GM21529 (cell line): ENCODE results near the gene IQCH.

ENCODE experiments used
- ATAC-seq: cut with Tn5 transposase; IDR thresholded peaks from one replicate; pipeline ENCODE4 v1.9.1; 2021; ENCODE audit not compliant: unreplicated experiment

Gene IQCH

GRCh38 chr15:67521029-67521782 is 266.6 kb downstream of the IQCH start, which contains the start of gene C15orf61:
Gene C15orf61, plus strand, starts transcription at chr15:67521131. Its CDS starts 118 bp downstream, at chr15:67521249.
- peak; percentile 72 for ATAC-seq

GRCh38 chr15:67521783-67522568 is 267.4 kb downstream of the IQCH start:
- ATAC-seq: no peak

- ATAC-seq: no peak
Measured at GRCh38 chr15:67523330-67523729, 268.7 kb downstream of the IQCH start.

GRCh38 chr15:67524235-67524634 is 269.6 kb downstream of the IQCH start:
- no peak for ATAC-seq

GRCh38 chr15:67528513-67528912 is 273.9 kb downstream of the IQCH start:
- ATAC-seq: no peak

- ATAC-seq: no peak
Measured at GRCh38 chr15:67531379-67531914, 276.9 kb downstream of the IQCH start.

GRCh38 chr15:67533873-67534272 is 279.3 kb downstream of the IQCH start:
- ATAC-seq: no peak

GRCh38 chr15:67534360-67534759 is 279.8 kb downstream of the IQCH start:
- no peak for ATAC-seq

- no peak for ATAC-seq
Measured at GRCh38 chr15:67537771-67538170, 283.2 kb downstream of the IQCH start.

GRCh38 chr15:67542420-67543347 is 288.1 kb downstream of the IQCH start, which contains the start of gene MAP2K5:
Gene MAP2K5, plus strand, starts transcription at chr15:67542703. Its CDS starts 633 bp downstream, at chr15:67543336.
- ATAC-seq: no peak

GRCh38 chr15:67543348-67543718 is 288.7 kb downstream of the IQCH start:
- no peak for ATAC-seq

GRCh38 chr15:67544475-67544874 is 289.9 kb downstream of the IQCH start:
- no peak for ATAC-seq

GRCh38 chr15:67545864-67546263 is 291.3 kb downstream of the IQCH start:
- no peak for ATAC-seq

- no peak for ATAC-seq
Measured at GRCh38 chr15:67547064-67547463, 292.5 kb downstream of the IQCH start.

GRCh38 chr15:67547836-67548235 is 293.2 kb downstream of the IQCH start:
- ATAC-seq: no peak

GRCh38 chr15:67548236-67548852 is 293.8 kb downstream of the IQCH start:
- no peak for ATAC-seq

- ATAC-seq: no peak
Measured at GRCh38 chr15:67548862-67549651, 294.5 kb downstream of the IQCH start.

GRCh38 chr15:67549736-67550135 is 295.1 kb downstream of the IQCH start:
- ATAC-seq: no peak

- no peak for ATAC-seq
Measured at GRCh38 chr15:67550522-67550921, 295.9 kb downstream of the IQCH start.
